Left lung (tissue), 10 donors: ENCODE results near the gene TOX2. TPM values are rescaled to one million over a fixed set of nuclear protein-coding genes. Genes with fewer than 3 reads are reported as not detected.

ENCODE experiments used
- ATAC-seq: fragments of 200-7000 bp; cut with Tn5 transposase; one replicate; pipeline ENCODE4 v1.9.1; 2020; ENCODE audit warnings: moderate library complexity
- DNase-seq, 4 donors: peaks; one replicate each; pipeline ENCODE4 v3.0.0-alpha.2; 2013 to 2020
- H3K27ac ChIP-seq, 2 donors: fragments of 200-600 bp; sonication (generic) in 1 of 2; one replicate each; pipeline versions ENCODE4 v1.5.0 to v1.8.0; 2020 to 2021
- H3K27me3 ChIP-seq, 2 donors: fragments of 200-600 bp; sonication (generic) in 1 of 2; one replicate each; pipeline versions ENCODE4 v1.5.0 to v1.8.0; 2020 to 2021
- H3K36me3 ChIP-seq, 2 donors: fragments of 200-600 bp; sonication (generic) in 1 of 2; one replicate each; pipeline versions ENCODE4 v1.5.0 to v1.8.0; 2020 to 2021
- H3K4me1 ChIP-seq, 2 donors: fragments of 200-600 bp; one replicate each; pipeline ENCODE4 v1.8.0; 2021
- H3K4me3 ChIP-seq, 2 donors: fragments of 200-600 bp; sonication (generic) in 1 of 2; one replicate each; pipeline versions ENCODE4 v1.5.0 to v1.8.0; 2020 to 2021; ENCODE audit warnings: mild to moderate bottlenecking in 1 of 2
- H3K9me3 ChIP-seq, 2 donors: fragments of 200-600 bp; sonication (generic) in 1 of 2; one replicate each; pipeline versions ENCODE4 v1.5.0 to v1.8.0; 2020 to 2021
- intact Hi-C, 2 donors: fragments of 100-400 bp; cut with DNase I; formaldehyde crosslinking; loops; one replicate each; pipeline versions ENCODE4 v1.11.2 to v1.14.2; 2022
- polyA plus RNA-seq, 6 donors: library from polyadenylated mRNA; unstranded; fragments of 120-200 nt; gene quantifications; one replicate each; pipeline ENCODE4 v1.2.1, GENCODE V29; 2013; ENCODE audit not compliant: insufficient read length in 6 of 6
- total RNA-seq, 2 donors: library from RNA; stranded (reverse); fragmentation: NEBNext Ultra II Directional; extraction: Animal tissue kit (Norgen Biotek cat#: 25700); gene quantifications; one replicate each; pipeline ENCODE4 v1.2.1, GENCODE V29; 2021
- TF ChIP-seq, protein P1 (sequence below), 2 donors: fragments of 200-600 bp; sonication (generic) in 1 of 2; IDR thresholded peaks; one replicate each; pipeline versions ENCODE4 v1.5.0 to v1.8.0; 2021; ENCODE audit warnings: antibody characterized with exemption in 2 of 2
- donor health status: DM: no; HTN: yes; CAD: no.
- donor health status: DM: no; HTN: no; CAD: no.

Gene TOX2
- total and polyA plus RNA-seq, 8 donors, result 14.5 to 61.1 (median 41.3) TPM

DNA sequence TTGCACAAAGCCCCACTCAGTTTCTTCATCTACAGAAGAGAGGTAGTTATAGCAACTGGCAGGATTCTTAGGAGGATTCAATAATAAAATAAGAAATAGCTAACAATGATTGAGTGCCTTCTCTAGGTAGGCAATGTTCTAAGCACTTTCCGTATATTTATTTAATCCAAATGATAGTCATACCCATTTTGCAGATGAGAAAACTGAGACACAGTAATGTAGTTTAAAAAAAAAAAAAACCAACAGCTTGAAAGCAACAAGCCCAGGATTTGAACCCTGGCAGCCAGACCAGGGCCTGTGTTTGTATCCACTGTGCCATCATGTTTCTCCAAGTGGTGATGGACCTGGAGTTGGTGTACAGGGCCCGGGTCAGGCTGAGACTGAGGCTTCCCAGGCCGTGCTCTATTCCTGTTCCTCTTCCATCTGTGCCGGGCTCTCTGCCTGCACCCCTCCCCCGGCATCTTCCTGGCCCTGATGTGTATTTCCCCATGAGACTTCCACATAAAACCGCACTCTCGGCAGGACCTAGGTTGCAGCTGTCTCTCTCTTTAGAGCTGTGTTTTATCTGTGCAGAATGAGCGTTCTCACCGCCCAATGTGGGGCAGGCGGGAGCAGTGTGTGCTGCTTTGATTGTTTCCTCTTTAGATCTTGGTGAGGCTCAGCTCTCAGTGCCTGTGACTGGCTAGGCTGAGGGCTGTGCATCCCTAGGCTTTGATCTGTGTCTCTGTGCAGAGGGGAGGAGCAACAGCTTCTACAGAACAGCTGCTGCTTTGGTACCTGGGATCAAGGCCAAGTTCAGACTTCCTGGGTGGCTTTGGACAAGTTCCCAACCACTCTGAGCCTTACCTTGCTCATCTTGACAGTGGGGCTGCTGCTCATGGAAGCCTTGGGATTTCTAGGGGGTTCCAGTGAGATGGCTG is 49.5 kb downstream of the TOX2 start:
- DNase-seq, result peak in 1 of 4 donors; percentile 37
- intact Hi-C loops, result no loop called here

DNA sequence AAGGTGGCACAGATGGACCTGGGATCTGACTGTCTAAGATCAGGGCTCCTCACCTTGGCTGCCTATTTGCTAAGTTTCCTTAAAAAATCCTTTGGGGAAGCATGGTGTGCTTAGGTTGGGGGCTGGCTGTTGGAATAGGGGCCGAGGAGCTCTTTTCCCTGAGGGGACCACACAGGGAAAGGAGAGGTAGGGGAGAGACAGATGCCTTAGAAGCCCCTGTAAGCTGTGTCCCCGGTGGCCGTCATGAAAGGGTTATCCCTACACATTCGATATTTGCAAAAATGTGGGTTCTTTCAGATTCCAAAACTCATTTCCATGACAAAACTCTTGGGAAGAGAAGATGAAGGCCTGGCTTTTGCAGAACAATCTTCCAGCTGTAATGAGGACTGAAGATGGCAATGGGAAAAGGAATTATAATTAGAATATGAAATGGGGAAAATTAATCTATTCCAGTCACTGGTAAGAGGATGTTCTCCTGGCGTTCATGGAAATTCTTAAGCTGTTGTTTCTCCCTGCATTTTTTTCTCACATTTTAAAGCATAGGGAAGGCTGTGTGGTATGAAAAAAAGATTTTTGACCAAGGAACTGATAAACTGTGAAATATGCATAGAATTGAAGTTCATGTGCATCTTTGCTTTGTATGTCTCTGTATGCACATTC is 53.8 kb downstream of the TOX2 start:
- peaks cover 0 to 16% of the 10 kb centered on the region in 2 donors for H3K4me1 ChIP-seq
- TF ChIP-seq, protein P1, sequence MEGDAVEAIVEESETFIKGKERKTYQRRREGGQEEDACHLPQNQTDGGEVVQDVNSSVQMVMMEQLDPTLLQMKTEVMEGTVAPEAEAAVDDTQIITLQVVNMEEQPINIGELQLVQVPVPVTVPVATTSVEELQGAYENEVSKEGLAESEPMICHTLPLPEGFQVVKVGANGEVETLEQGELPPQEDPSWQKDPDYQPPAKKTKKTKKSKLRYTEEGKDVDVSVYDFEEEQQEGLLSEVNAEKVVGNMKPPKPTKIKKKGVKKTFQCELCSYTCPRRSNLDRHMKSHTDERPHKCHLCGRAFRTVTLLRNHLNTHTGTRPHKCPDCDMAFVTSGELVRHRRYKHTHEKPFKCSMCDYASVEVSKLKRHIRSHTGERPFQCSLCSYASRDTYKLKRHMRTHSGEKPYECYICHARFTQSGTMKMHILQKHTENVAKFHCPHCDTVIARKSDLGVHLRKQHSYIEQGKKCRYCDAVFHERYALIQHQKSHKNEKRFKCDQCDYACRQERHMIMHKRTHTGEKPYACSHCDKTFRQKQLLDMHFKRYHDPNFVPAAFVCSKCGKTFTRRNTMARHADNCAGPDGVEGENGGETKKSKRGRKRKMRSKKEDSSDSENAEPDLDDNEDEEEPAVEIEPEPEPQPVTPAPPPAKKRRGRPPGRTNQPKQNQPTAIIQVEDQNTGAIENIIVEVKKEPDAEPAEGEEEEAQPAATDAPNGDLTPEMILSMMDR (IDR thresholded peaks at IDR 0.05), result no peak
- no peak overlapping the region for H3K27ac ChIP-seq
- H3K9me3 ChIP-seq, result no peaks in the 10 kb centered on the region
- ATAC-seq, result no peak
- no peaks in the 10 kb centered on the region for H3K36me3 ChIP-seq
- no peak overlapping the region for H3K4me3 ChIP-seq
- intact Hi-C loops, result no loop called here
- peaks cover 0 to 9% of the 10 kb centered on the region in 2 donors for H3K27me3 ChIP-seq
- no peak for DNase-seq

More for the DNA sequence above, 49.5 kb downstream of the TOX2 start:
- Histone ChIP-seq H3K27me3 (peaks cover 0 to 14% of the 10 kb centered on the region in 2 donors), H3K27ac (peak overlapping the region in 1 of 2 donors; percentile 14), H3K36me3 (no peaks in the 10 kb centered on the region), H3K4me1 (peaks cover 1 to 34% of the 10 kb centered on the region in 2 donors), H3K9me3 (no peaks in the 10 kb centered on the region), H3K4me3 (no peak overlapping the region)
- TF ChIP-seq, protein P1 (IDR thresholded peaks at IDR 0.05), result no peak
- ATAC-seq, result peak; percentile 58

DNA sequence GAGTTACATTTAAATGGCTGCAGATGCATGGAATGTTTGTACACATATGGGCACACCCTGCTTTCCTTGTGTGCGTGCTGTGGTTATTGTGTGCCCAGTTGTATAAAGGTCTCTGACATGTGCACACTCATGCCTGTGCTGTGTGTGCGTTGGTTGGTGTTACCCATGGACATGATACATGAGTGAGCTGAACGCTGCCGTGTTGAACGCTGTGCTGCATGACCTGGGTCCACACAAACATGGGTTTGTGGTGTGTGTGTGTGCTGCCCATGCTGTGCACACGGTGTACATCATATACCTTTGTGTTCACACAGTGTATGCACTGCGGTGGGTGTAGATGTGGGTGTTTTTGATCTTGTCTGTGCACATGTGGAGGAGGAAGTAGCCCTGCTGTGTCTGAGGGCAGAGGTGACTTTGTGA is 54.4 kb downstream of the TOX2 start:
- intact Hi-C loops, result no loop called here
- H3K36me3 ChIP-seq, result no peaks in the 10 kb centered on the region
- H3K27ac ChIP-seq, result no peak overlapping the region
- TF ChIP-seq, protein P1 (IDR thresholded peaks at IDR 0.05), result no peak
- DNase-seq (no peak), ATAC-seq (no peak)
- no peaks in the 10 kb centered on the region for H3K9me3 ChIP-seq
- peaks cover 0 to 6% of the 10 kb centered on the region in 2 donors for H3K27me3 ChIP-seq
- peaks cover 0 to 11% of the 10 kb centered on the region in 2 donors for H3K4me1 ChIP-seq
- no peak overlapping the region for H3K4me3 ChIP-seq

DNA sequence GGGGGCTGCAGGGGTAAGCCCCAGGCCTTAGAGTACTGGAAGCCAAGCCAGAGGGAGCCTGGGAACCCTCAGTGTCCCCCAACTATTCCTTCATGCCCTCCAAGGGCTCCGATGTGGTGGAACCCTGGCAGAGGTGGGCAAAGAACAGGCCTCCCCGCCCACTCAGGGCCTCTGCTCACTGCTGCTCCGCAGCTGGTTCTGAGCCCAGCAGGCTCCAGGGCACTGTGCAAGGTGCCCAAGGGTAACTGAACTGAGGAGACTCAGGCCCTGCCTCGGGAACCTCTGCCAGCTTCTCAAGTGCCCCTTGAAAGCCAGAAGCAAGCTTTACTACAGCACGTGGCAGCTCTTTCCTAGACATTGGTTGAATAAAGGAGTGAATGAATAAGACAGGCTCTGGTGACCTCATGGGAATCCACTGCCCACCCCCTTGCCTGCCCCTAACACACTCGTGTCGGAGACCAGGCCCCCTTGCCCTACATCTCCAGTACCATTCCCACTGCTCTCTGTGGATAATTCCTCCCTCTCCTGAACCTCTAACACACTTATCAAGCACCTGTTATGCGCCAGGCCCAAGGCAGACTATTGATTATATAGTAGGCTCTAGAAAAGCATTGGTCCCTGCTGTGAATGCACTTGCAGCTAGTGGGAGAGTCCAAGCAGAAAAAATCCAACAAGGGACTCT is 55.0 kb downstream of the TOX2 start:
- TF ChIP-seq, protein P1 (IDR thresholded peaks at IDR 0.05), result no peak
- peak in 2 of 4 donors; percentile 62 to 71 for DNase-seq
- Histone ChIP-seq H3K27ac (no peak overlapping the region), H3K9me3 (no peaks in the 10 kb centered on the region), H3K4me1 (peaks cover 0 to 4% of the 10 kb centered on the region in 2 donors), H3K4me3 (no peak overlapping the region), H3K36me3 (peaks cover 0 to 2% of the 10 kb centered on the region in 2 donors), H3K27me3 (no peaks in the 10 kb centered on the region)
- intact Hi-C loops, result no loop called here
- peak; percentile 94 for ATAC-seq
